GM23338 (cell line): Measurements from ENCODE around the gene KIFC3. TPM values are rescaled to one million over a fixed set of nuclear protein-coding genes. Genes with fewer than 3 reads are reported as not detected.

Experiments
- ATAC-seq: fragments of 200-7000 bp; cut with Tn5 transposase; 3 replicates; pipeline ENCODE4 v1.9.1; 2020
- DNase-seq: peaks from one replicate; pipeline ENCODE4 v3.0.0-alpha.2; 2015; ENCODE audit warnings: low spot score
- H2AFZ ChIP-seq: fragments of 200-600 bp; sonication (generic); 2 replicates; pipeline ENCODE4 v1.8.0; 2016; ENCODE audit warnings: antibody characterized with exemption, mild to moderate bottlenecking, moderate library complexity
- H3F3A ChIP-seq: fragments of 200-600 bp; sonication (generic); replicated peaks from 2 replicates; pipeline ENCODE4 v1.8.0; 2017; ENCODE audit warnings: antibody characterized with exemption, mixed run types, low read depth
- H3K27ac ChIP-seq: fragments of 200-600 bp; sonication (generic); 2 replicates; pipeline ENCODE4 v1.6.1; 2016; ENCODE audit warnings: low read depth
- H3K27me3 ChIP-seq: fragments of 200-600 bp; sonication (generic); 2 replicates; pipeline ENCODE4 v1.8.0; 2016; ENCODE audit warnings: mild to moderate bottlenecking, mixed run types, moderate library complexity; ENCODE audit not compliant: insufficient read depth
- H3K36me3 ChIP-seq: fragments of 200-600 bp; sonication (generic); 2 replicates; pipeline ENCODE4 v1.8.0; 2016; ENCODE audit warnings: mild to moderate bottlenecking; ENCODE audit not compliant: insufficient read depth
- H3K4me1 ChIP-seq: fragments of 200-600 bp; sonication (generic); 2 replicates; pipeline ENCODE4 v1.8.0; 2016; ENCODE audit warnings: mild to moderate bottlenecking, moderate library complexity; ENCODE audit not compliant: insufficient read depth
- H3K4me2 ChIP-seq: fragments of 200-600 bp; sonication (generic); 2 replicates; pipeline ENCODE4 v1.7.1; 2017; ENCODE audit warnings: mixed run types
- H3K4me3 ChIP-seq: fragments of 200-600 bp; sonication (generic); 2 replicates; pipeline ENCODE4 v1.6.1; 2016; ENCODE audit warnings: mixed run types
- H3K79me2 ChIP-seq: fragments of 200-600 bp; sonication (generic); replicated peaks from 2 replicates; pipeline ENCODE4 v1.8.0; 2017; ENCODE audit warnings: mild to moderate bottlenecking; ENCODE audit not compliant: insufficient read depth
- H3K9me2 ChIP-seq: fragments of 200-600 bp; sonication (generic); 2 replicates; pipeline ENCODE4 v1.8.0; 2017; ENCODE audit not compliant: insufficient read depth
- H4K20me1 ChIP-seq: fragments of 200-600 bp; sonication (generic); replicated peaks from 2 replicates; pipeline ENCODE4 v1.8.0; 2017; ENCODE audit warnings: mild to moderate bottlenecking; ENCODE audit not compliant: insufficient read depth
- H3K27ac Mint-ChIP-seq: 2 replicates; pipeline ENCODE4 v1.8.0; 2020; ENCODE audit warnings: inconsistent platforms, mild to moderate bottlenecking, moderate library complexity, mixed read lengths
- H3K27me3 Mint-ChIP-seq: 3 replicates; pipeline ENCODE4 v1.8.0; 2022; ENCODE audit warnings: low read depth, mild to moderate bottlenecking, moderate library complexity, mixed read lengths, inconsistent platforms; ENCODE audit not compliant: insufficient read depth, poor library complexity
- H3K36me3 Mint-ChIP-seq: 3 replicates; pipeline ENCODE4 v1.8.0; 2021; ENCODE audit warnings: low read depth, mild to moderate bottlenecking, inconsistent platforms, moderate library complexity, mixed read lengths
- H3K4me1 Mint-ChIP-seq: 3 replicates; pipeline ENCODE4 v1.8.0; 2020; ENCODE audit warnings: mild to moderate bottlenecking, inconsistent platforms, mixed read lengths
- H3K4me3 Mint-ChIP-seq: 3 replicates; pipeline ENCODE4 v1.8.0; 2021; ENCODE audit warnings: moderate library complexity, mild to moderate bottlenecking, inconsistent platforms, mixed read lengths
- H3K9me3 Mint-ChIP-seq: 3 replicates; pipeline ENCODE4 v1.8.0; 2020; ENCODE audit warnings: moderate library complexity, mild to moderate bottlenecking, inconsistent platforms, mixed read lengths
- CREB1 ChIP-seq: fragments of 250-450 bp; sonication (Bioruptor Pico); IDR thresholded peaks from 2 replicates; pipeline ENCODE4 v1.5.0; 2020; ENCODE audit warnings: low read depth, mild to moderate bottlenecking, moderate library complexity
- CTCF ChIP-seq, 2 experiments: fragments of 200-600 bp in 1 of 2; sonication (generic) in 1 of 2; conservative IDR thresholded peaks; 2 replicates each; pipeline versions ENCODE4 v1.5.1 to v1.6.1; 2016 to 2017; ENCODE audit warnings: antibody characterized with exemption in 2 of 2, low read depth in 2 of 2, mild to moderate bottlenecking in 2 of 2, moderate library complexity in 1 of 2
- ETS1 ChIP-seq: IDR thresholded peaks from 2 replicates; pipeline ENCODE4 v1.6.1; 2016; ENCODE audit warnings: antibody characterized with exemption
- EZH2 ChIP-seq: fragments of 200-600 bp; sonication (generic); IDR thresholded peaks from one replicate; pipeline ENCODE4 v1.8.0; 2017; ENCODE audit warnings: antibody characterized with exemption, mild to moderate bottlenecking, low read depth; ENCODE audit not compliant: unreplicated experiment
- EZH2phosphoT487 ChIP-seq: fragments of 200-600 bp; sonication (generic); IDR thresholded peaks from one replicate; pipeline ENCODE4 v1.8.1; 2018; ENCODE audit warnings: antibody characterized with exemption; ENCODE audit not compliant: unreplicated experiment
- JUNB ChIP-seq: IDR thresholded peaks from one replicate; pipeline ENCODE4 v1.6.1; 2016; ENCODE audit warnings: antibody characterized with exemption; ENCODE audit not compliant: unreplicated experiment
- NANOG ChIP-seq: IDR thresholded peaks from 2 replicates; pipeline ENCODE4 v1.6.1; 2016; ENCODE audit warnings: antibody characterized with exemption, borderline replicate concordance
- POLR2AphosphoS5 ChIP-seq: IDR thresholded peaks from 2 replicates; pipeline ENCODE4 v1.6.1; 2016; ENCODE audit warnings: antibody characterized with exemption, low read depth
- REST ChIP-seq: IDR thresholded peaks from one replicate; pipeline ENCODE4 v1.6.1; 2018; ENCODE audit warnings: antibody characterized with exemption; ENCODE audit not compliant: unreplicated experiment
- STAT1 ChIP-seq: IDR thresholded peaks from one replicate; pipeline ENCODE4 v1.6.1; 2016; ENCODE audit warnings: antibody characterized with exemption; ENCODE audit not compliant: unreplicated experiment
- ZNF114 ChIP-seq: fragments of 250-450 bp; sonication (Bioruptor Pico); IDR thresholded peaks from 2 replicates; pipeline ENCODE4 v1.5.0; 2020; ENCODE audit warnings: mild to moderate bottlenecking, moderate library complexity
- ZNF331 ChIP-seq: fragments of 250-450 bp; sonication (Bioruptor Pico); IDR thresholded peaks from 2 replicates; pipeline ENCODE4 v1.5.0; 2020; ENCODE audit warnings: low read depth, mild to moderate bottlenecking, moderate library complexity
- ZNF462 ChIP-seq: fragments of 250-450 bp; sonication (Bioruptor Pico); IDR thresholded peaks from 2 replicates; pipeline ENCODE4 v1.5.0; 2020; ENCODE audit warnings: mild to moderate bottlenecking, moderate library complexity
- polyA plus RNA-seq: library from polyadenylated mRNA; unstranded; fragments of >200 nt; fragmentation: Nextera tagmentation; extraction: Ambion mirVana; gene quantifications from 2 replicates; pipeline ENCODE4 v1.2.1, GENCODE V29; 2016
- total RNA-seq: library from RNA; depleted of rRNA; stranded (reverse); fragments of >200 nt; shearing (Covaris generic); gene quantifications from 2 replicates; pipeline ENCODE4 v1.2.3, GENCODE V29; 2014

The KIFC3 gene
- total and polyA plus RNA-seq, 2 experiments from 2014 or later = 4.4 to 12.5 TPM

GRCh38 chr16:57787519-57787905 is 14.8 kb downstream of the KIFC3 start:
- Histone ChIP-seq H4K20me1 (no peaks in the 10 kb centered on the region), H3K36me3 (no peaks in the 10 kb centered on the region), H3K27me3 (no peaks in the 10 kb centered on the region), H3K27ac (no peak overlapping the region), H3K4me2 (no peak overlapping the region), H3K4me1 (peaks cover 3% of the 10 kb centered on the region; the same call in 1 of the 2 replicates), H3F3A (no peaks in the 10 kb centered on the region), H3K79me2 (no peaks in the 10 kb centered on the region), H2AFZ (no peak overlapping the region), H3K4me3 (no peak overlapping the region), H3K9me2 (no peaks in the 10 kb centered on the region)
- DNase-seq = no peak
- H3K4me3 Mint-ChIP-seq = no peak overlapping the region
- no peaks in the 10 kb centered on the region for H3K36me3 Mint-ChIP-seq
- H3K27ac Mint-ChIP-seq = no peak overlapping the region
- H3K27me3 Mint-ChIP-seq = peaks cover 5% of the 10 kb centered on the region
- H3K4me1 Mint-ChIP-seq = peaks cover 11% of the 10 kb centered on the region
- H3K9me3 Mint-ChIP-seq = no peaks in the 10 kb centered on the region
- TF ChIP-seq STAT1 (no peak), EZH2phosphoT487 (no peak), CREB1 (CRISPR knock-in tag) (no peak), ETS1 (no peak), ZNF114 (CRISPR knock-in tag) (no peak), ZNF462 (no peak), EZH2 (no peak), JUNB (no peak), ZNF331 (CRISPR knock-in tag) (no peak), NANOG (no peak), POLR2AphosphoS5 (no peak), CTCF (conservative IDR thresholded peaks at IDR 0.05; ENCODE audit: low read depth in 2 of 2) (no peak), REST (no peak)
- ATAC-seq = no peak
